HG02885 (cell line): ENCODE data around the gene DNM1L.
A peak's percentile ranks its signal among the peaks of the same experiment; 100 is the strongest.
"Not testable (repeated sequence)": the region's sequence is repeated elsewhere in the genome, so short reads cannot be mapped to it uniquely, and the experiment has no call there.

Experiments used
- ATAC-seq: cut with Tn5 transposase; IDR thresholded peaks from one replicate; pipeline ENCODE4 v1.9.1; 2021; ENCODE audit warnings: mild to moderate bottlenecking; ENCODE audit not compliant: unreplicated experiment, poor library complexity

Gene DNM1L

GRCh38 chr12:32695787-32696186 lies 16.7 kb downstream of the DNM1L start:
- ATAC-seq: no peak

DNA sequence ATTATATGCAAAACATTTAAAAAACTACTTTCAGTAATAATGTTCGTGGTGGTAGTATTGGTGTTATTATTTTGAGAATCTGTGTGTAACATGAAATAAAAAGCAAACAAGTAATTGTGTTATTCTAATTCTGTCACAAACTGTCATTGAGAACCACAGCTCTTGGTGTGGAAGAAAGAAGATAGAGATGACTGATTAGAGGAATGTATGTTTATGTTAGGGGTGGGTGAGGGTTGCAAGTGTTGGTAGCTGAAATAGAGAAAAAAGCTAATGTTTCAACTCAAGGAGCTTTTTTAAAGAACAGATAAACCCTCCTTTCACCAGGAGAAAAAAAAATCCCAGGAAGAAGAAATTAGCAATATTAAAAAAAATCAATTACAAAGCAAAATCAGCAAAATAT lies 18.3 kb downstream of the DNM1L start:
- peak; percentile 49 for ATAC-seq

- ATAC-seq: no peak
These were observed 19.2 kb downstream of the DNM1L start for GRCh38 chr12:32698285-32698684.

DNA sequence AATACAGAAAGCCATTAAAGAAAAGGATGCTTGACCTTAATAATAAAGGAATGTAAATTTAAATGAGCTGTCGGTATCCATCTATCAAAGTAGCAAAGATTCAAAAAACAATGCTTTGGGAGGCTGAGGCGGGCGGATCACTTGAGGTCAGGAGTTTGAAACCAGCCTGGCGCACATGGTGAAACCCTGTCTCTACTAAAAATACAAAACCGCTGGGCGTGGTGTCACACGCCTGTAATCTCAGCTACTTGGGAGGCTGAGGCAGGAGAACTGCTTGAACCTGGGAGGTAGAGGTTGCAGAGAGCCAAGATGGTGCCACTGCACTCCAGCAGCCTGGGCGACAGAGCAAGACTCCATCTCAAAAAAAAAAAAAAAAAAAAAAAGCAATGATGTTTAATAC lies 20.3 kb downstream of the DNM1L start:
- ATAC-seq: not testable (repeated sequence)

GRCh38 chr12:32702473-32702872 lies 23.4 kb downstream of the DNM1L start:
- ATAC-seq: no peak

DNA sequence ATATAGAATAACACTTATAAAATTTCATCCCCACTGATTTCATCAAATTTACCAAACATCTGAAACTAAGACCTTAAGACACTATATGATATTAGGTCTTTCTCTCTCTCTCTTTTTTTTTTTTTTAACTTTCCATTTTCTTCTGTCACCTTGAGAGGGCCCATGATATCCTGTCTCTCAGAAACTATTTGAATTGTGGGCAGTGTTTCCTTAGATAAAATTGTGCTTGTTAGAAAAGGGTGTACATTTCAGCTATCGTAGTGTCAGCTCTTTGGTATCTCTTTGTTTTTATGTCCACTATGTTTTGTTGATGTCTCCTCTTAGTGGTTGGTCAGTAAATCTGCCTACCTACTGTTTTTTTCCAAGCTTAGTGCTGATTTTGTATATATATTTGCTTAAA lies 23.8 kb downstream of the DNM1L start:
- no peak for ATAC-seq

GRCh38 chr12:32705783-32706182 lies 26.7 kb downstream of the DNM1L start:
- ATAC-seq: no peak

GRCh38 chr12:32706335-32707024 lies 27.4 kb downstream of the DNM1L start:
- ATAC-seq: no peak

DNA sequence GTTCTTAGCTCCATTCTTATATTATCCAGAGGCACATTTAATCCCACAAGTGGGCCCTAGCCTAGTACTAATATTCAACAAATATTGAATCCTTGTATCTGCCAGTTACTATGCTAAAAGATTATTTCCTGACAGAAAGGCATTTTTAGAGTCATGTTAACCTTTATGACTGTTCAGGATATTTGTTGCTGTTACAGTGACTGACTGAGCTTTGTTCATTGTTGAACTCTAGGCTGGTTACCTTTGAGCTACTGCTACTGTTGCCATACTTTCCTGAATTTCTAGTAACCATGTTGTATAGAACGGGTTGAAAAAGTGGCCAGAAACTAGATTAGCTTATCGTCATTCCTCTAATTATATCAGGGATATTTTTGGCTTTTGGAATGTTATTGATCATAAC lies 29.8 kb downstream of the DNM1L start:
- ATAC-seq: no peak

- no peak for ATAC-seq
These were observed 35.7 kb downstream of the DNM1L start for GRCh38 chr12:32714772-32715171.

- no peak for ATAC-seq
These were observed 39.8 kb downstream of the DNM1L start for GRCh38 chr12:32718926-32719325.

- not testable (repeated sequence) for ATAC-seq
These were observed 46.2 kb downstream of the DNM1L start for GRCh38 chr12:32725308-32725707.

- no peak for ATAC-seq
These were observed 47.2 kb downstream of the DNM1L start for GRCh38 chr12:32726286-32726685.

DNA sequence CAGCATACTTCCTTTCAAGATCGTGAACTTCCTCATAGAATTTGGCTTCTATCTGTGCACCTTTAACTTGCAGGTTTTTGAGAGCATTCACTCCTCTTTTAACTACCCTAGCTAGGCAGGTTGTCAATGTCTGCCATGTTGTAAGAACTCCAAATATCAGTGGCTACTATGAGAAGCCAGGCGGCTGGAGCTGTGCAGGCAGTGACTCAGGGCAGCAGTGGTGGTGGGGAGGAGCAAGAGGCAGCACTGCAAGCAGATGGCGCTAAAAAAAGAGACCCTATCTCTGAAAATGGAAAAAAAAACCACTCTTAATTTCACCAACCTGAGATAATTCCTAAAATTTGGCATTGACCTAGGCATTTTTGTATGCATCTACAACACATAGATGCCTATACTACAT lies 48.1 kb downstream of the DNM1L start:
- ATAC-seq: no peak

DNA sequence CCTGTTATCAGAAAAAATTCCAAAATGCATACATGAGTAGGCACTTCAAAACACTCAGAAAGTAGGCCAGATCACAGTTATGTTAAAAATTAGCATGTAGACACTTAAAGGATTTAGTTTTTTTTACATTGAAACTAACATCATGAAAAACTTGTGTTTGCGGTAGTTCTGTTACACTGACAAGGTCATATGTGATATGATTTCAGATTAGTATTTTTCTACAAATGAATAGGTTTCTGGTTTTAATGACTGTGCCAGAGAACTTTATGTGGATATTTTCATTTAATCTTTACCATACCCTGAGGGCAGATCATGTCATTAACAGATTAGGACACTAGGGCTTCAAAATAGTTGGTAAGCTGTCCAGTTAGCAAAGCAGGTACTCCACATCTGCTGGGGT lies 55.9 kb downstream of the DNM1L start:
- ATAC-seq: no peak

DNA sequence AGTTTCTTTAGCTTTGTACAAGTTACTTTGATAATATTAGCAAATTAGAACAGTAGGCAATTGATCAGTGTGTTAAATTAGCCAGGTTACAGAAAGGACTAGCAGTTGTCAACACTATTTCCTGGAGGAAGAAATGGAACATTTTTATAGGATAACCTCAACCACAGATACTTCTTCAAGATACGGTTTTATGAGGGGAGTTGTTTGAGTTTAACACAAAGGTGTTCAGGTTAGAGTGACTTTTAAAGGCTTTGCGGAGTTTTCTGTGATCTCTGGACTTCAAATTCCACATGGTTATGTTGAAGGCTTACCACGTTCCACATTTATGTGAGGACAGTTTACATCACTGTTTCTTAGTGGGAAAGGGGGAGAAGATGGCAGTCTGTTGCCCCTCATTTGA lies 57.3 kb downstream of the DNM1L start:
- ATAC-seq: no peak

GRCh38 chr12:32737715-32738114 lies 58.6 kb downstream of the DNM1L start:
- ATAC-seq: no peak

DNA sequence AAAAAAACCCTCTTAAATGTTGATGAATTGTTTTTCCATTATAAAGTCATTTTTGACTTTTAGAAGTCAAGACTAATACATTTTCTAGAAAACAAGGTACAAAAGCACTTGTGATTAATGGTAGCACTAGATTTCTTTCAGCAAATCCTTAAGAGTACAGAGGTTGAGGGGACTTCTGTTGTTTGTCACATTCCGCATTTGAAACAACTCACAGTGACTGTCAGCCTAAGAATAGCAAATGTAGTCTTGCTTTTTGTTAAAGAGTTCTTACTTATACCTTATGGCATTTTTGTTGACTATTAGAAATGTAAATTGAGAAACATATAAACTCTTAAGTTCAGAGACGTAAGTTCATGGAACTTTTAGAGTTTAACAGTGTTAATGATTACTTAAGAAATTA lies 60.2 kb downstream of the DNM1L start:
- ATAC-seq: no peak

DNA sequence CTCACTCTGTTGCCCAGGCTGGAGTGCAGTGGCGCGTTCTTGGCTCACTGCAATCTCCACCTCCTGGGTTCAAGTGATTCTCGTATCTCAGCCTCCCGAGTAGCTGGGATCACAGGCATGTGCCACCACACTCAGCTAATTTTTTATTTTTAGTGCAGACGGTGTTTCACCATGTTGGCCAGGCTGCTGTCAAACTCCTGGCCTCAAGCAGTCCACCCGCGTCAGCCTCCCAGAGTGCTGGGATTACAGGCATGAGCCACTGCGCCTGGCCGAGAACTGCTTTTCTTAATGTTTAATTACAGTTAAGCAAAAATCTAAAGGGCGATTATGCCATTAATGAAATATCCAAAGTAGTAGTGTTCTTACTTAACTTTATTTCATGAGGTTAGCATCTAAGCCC lies 63.0 kb downstream of the DNM1L start:
- ATAC-seq: no peak

DNA sequence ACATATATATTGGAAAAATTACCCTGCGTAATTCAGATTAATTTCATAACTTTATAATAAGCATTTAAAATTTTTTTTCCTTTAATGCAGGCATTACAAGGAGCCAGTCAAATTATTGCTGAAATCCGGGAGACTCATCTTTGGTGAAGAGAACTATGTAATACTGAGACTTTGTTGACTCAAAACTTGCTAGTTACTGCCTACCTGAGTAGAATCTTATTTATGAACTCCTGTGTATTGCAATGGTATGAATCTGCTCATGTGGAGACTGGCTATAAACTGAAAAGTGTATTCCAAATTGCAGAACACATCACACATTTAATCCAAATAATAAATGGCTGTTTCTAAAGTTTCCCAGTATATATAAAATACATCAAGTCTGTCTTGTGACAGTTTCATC lies 64.2 kb downstream of the DNM1L start:
- no peak for ATAC-seq

- ATAC-seq: no peak
These were observed 74.5 kb downstream of the DNM1L start for GRCh38 chr12:32753605-32754004.

DNA sequence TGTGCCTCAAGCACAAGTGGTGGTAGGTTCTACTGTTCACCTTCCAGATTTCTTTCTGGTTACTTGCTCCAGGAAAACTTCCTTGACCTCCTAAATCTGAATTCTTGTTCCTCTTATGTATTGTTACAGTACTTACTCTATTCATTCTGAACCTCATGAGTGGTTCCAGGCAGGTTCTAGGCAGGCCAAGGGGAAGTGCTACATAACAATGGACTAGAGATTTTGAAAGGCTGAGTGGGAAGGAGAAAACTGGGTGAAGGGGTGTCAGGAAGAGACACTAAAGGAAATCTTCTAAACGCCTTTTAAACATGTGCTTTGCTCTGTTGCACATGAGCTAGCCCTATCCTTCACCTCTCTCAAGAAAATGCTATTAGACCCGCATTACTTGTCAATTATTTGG lies 75.0 kb downstream of the DNM1L start:
- no peak for ATAC-seq
